ENCODE measurements around the gene EPHA3.

The EPHA3 gene

DNA sequence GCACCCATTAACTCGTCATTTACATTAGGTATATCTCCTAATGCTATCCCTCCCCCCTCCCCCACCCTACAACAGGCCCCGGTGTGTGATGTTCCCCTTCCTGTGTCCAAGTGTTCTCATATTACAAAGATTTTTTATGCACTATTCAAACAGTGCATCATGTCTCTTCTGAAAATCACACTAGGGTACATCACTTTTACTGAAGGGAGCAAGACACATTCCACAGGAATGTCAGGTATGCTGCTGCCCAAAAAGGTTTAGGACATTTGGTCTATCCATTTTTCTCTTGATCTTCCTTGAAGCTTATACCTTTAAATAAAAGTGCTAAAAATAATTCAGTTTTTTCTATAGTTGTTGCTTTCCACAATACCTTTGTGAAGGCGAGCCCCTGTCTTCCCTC, 9.2 kb upstream of the EPHA3 start:
- Histone ChIP-seq H4K8ac (ENCODE audit: low read depth, low read length) (no peak overlapping the region), H3K79me1 (ENCODE audit: low read depth, low read length) (no peaks in the 10 kb centered on the region), H3K4me2 (ENCODE audit: insufficient read depth, low read length, poor library complexity, severe bottlenecking) (no peak overlapping the region), H2AK5ac (ENCODE audit: low read depth, low read length) (no peak overlapping the region), H3K23ac (ENCODE audit: low read depth, low read length, poor library complexity) (no peak overlapping the region), H4K91ac (ENCODE audit: low read depth, low read length, poor library complexity) (no peak overlapping the region), H2BK120ac (ENCODE audit: low read depth, low read length) (no peak overlapping the region), H3K27ac (replicated peaks; ENCODE audit: low read length) (no peak overlapping the region), H2BK5ac (ENCODE audit: low read length) (no peak overlapping the region), H3K14ac (ENCODE audit: low read length) (no peak overlapping the region), H3K18ac (ENCODE audit: low read length) (no peak overlapping the region), H3K9me3 (replicated peaks in 1 of 2; ENCODE audit: control insufficient read depth in 2 of 2, insufficient read depth in 1 of 2, low read depth in 1 of 2, low read length in 2 of 2) (no peaks in the 10 kb centered on the region), H3K27me3 (ENCODE audit: control insufficient read depth in 3 of 3, insufficient read depth in 3 of 3, low read depth in 1 of 3, low read length in 3 of 3) (no peaks in the 10 kb centered on the region), H3K9ac (ENCODE audit: low read depth, low read length, poor library complexity) (no peak overlapping the region), H2BK12ac (ENCODE audit: low read length) (no peak overlapping the region), H3K36me3 (replicated peaks in 1 of 2; ENCODE audit: control insufficient read depth in 2 of 2, insufficient read depth in 2 of 2, low read length in 2 of 2) (no peaks in the 10 kb centered on the region), H2BK15ac (ENCODE audit: low read length) (no peak overlapping the region), H3K4ac (ENCODE audit: low read length) (no peak overlapping the region), H3K4me3 (ENCODE audit: low read length in 2 of 2) (no peak overlapping the region), H3K4me1 (ENCODE audit: control insufficient read depth in 2 of 2, insufficient read depth in 1 of 2, low read depth in 1 of 2, low read length in 2 of 2) (no peaks in the 10 kb centered on the region), H2AFZ (ENCODE audit: low read length) (no peak overlapping the region)
- WGBS, 2 donors (ENCODE audit: extremely low coverage in 2 of 2, insufficient read length in 2 of 2, insufficient replicate concordance in 1 of 2) = no CpG with 5 or more reads among the region's 3 CpGs
- no peak for DNase-seq (ENCODE audit: low spot score)

DNA sequence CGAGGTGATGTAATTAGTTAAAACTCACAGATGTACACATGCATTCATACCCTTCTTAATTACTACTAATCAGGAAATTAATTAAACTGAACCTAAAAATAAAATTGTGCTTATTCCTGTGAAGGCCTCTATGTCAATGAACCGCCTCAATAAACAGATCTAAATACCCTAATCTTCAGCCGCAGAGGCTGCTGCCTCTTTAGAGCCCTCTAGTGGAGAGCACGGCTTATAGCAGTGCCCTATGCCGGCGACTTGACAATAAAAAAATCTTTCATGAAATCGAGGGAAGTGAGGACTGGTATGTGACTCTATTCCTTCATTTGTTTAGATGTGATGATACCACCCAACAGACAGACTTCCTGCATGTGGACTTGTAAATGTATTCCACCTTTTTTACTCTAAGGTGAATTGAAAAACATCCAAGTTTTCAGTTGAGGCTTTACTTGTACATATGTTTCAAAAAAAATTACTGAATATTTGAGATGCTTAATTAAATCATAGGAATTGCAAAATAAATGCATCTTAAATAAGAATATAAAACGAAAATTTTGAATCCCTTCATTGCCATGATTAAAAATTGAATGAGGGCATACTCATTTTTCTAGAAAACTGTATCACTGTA, 8.3 kb upstream of the EPHA3 start:
- H3K27me3 ChIP-seq (ENCODE audit: control insufficient read depth in 3 of 3, insufficient read depth in 3 of 3, low read depth in 1 of 3, low read length in 3 of 3) = no peaks in the 10 kb centered on the region
- H2BK12ac ChIP-seq (ENCODE audit: low read length) = no peak overlapping the region
- no peak overlapping the region for H3K23ac ChIP-seq (ENCODE audit: low read depth, low read length, poor library complexity)
- no peaks in the 10 kb centered on the region for H3K36me3 ChIP-seq (replicated peaks in 1 of 2; ENCODE audit: control insufficient read depth in 2 of 2, insufficient read depth in 2 of 2, low read length in 2 of 2)
- no peaks in the 10 kb centered on the region for H3K4me1 ChIP-seq (ENCODE audit: control insufficient read depth in 2 of 2, insufficient read depth in 1 of 2, low read depth in 1 of 2, low read length in 2 of 2)
- no CpG with 5 or more reads among the region's 8 CpGs for WGBS, 2 donors (ENCODE audit: extremely low coverage in 2 of 2, insufficient read length in 2 of 2, insufficient replicate concordance in 1 of 2)
- no peak overlapping the region for H2BK120ac ChIP-seq (ENCODE audit: low read depth, low read length)
- H3K14ac ChIP-seq (ENCODE audit: low read length) = no peak overlapping the region
- H3K9ac ChIP-seq (ENCODE audit: low read depth, low read length, poor library complexity) = no peak overlapping the region
- H3K4me3 ChIP-seq (ENCODE audit: low read length in 2 of 2) = no peak overlapping the region
- DNase-seq (ENCODE audit: low spot score) = peak; percentile 42
- H2BK5ac ChIP-seq (ENCODE audit: low read length) = no peak overlapping the region
- no peak overlapping the region for H4K8ac ChIP-seq (ENCODE audit: low read depth, low read length)
- no peaks in the 10 kb centered on the region for H3K79me1 ChIP-seq (ENCODE audit: low read depth, low read length)
- no peak overlapping the region for H3K4me2 ChIP-seq (ENCODE audit: insufficient read depth, low read length, poor library complexity, severe bottlenecking)
- no peak overlapping the region for H4K91ac ChIP-seq (ENCODE audit: low read depth, low read length, poor library complexity)
- no peaks in the 10 kb centered on the region for H3K9me3 ChIP-seq (replicated peaks in 1 of 2; ENCODE audit: control insufficient read depth in 2 of 2, insufficient read depth in 1 of 2, low read depth in 1 of 2, low read length in 2 of 2)
- H3K18ac ChIP-seq (ENCODE audit: low read length) = no peak overlapping the region
- H3K4ac ChIP-seq (ENCODE audit: low read length) = no peak overlapping the region
- H2BK15ac ChIP-seq (ENCODE audit: low read length) = no peak overlapping the region
- H2AK5ac ChIP-seq (ENCODE audit: low read depth, low read length) = no peak overlapping the region
- H3K27ac ChIP-seq (replicated peaks; ENCODE audit: low read length) = no peak overlapping the region
- peak overlapping the region; percentile 23 for H2AFZ ChIP-seq (ENCODE audit: low read length)

DNA sequence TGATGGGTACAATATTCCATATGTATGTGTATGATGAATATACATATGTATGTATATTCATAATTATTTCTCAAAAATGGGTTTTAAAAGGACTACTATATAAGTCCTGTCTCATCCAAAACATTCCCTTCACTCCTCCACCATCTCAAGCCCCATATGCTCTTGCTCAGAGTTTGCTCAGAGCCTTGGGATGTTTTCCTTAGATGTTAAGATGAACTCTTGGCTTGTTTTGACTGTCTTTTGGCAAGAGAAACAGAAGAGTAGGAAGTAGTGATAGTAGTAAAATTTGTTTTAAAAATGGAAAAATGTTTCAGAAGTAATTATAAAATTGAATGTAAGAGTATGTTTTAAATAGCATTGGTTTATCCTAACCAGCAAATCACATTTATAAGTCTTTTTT, 6.2 kb upstream of the EPHA3 start:
- Histone ChIP-seq H3K9ac (ENCODE audit: low read depth, low read length, poor library complexity) (no peak overlapping the region), H3K14ac (ENCODE audit: low read length) (no peak overlapping the region), H2AFZ (ENCODE audit: low read length) (no peak overlapping the region), H3K18ac (ENCODE audit: low read length) (no peak overlapping the region), H2BK120ac (ENCODE audit: low read depth, low read length) (no peak overlapping the region), H3K4ac (ENCODE audit: low read length) (no peak overlapping the region), H3K4me1 (ENCODE audit: control insufficient read depth in 2 of 2, insufficient read depth in 1 of 2, low read depth in 1 of 2, low read length in 2 of 2) (no peaks in the 10 kb centered on the region), H3K4me2 (ENCODE audit: insufficient read depth, low read length, poor library complexity, severe bottlenecking) (no peak overlapping the region), H2BK5ac (ENCODE audit: low read length) (no peak overlapping the region), H3K4me3 (ENCODE audit: low read length in 2 of 2) (no peak overlapping the region), H2AK5ac (ENCODE audit: low read depth, low read length) (no peak overlapping the region), H2BK15ac (ENCODE audit: low read length) (no peak overlapping the region), H4K8ac (ENCODE audit: low read depth, low read length) (no peak overlapping the region), H3K36me3 (replicated peaks in 1 of 2; ENCODE audit: control insufficient read depth in 2 of 2, insufficient read depth in 2 of 2, low read length in 2 of 2) (no peaks in the 10 kb centered on the region), H3K27ac (replicated peaks; ENCODE audit: low read length) (no peak overlapping the region), H3K79me1 (ENCODE audit: low read depth, low read length) (no peaks in the 10 kb centered on the region), H4K91ac (ENCODE audit: low read depth, low read length, poor library complexity) (no peak overlapping the region), H3K27me3 (ENCODE audit: control insufficient read depth in 3 of 3, insufficient read depth in 3 of 3, low read depth in 1 of 3, low read length in 3 of 3) (no peaks in the 10 kb centered on the region), H3K23ac (ENCODE audit: low read depth, low read length, poor library complexity) (no peak overlapping the region), H3K9me3 (replicated peaks in 1 of 2; ENCODE audit: control insufficient read depth in 2 of 2, insufficient read depth in 1 of 2, low read depth in 1 of 2, low read length in 2 of 2) (no peaks in the 10 kb centered on the region), H2BK12ac (ENCODE audit: low read length) (no peak overlapping the region)
- DNase-seq (ENCODE audit: low spot score) = no peak

DNA sequence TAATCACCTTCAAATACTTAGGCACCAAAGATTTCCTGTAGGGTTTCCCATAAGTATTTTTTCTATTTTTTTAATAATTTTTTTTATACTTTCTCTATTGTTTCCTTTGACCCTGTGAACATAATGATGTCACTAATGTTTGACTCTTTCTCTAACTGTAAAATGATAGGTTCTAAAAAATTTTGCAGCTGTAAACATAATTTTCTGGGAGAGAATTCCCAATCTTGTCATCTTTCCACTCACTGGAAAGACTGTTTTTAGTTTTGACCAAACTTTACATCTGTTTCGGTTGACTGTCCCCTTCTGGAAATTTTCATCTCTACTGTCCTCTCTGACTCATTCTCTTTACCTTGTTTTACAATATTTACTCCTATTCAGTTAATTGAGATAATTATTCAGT, 5.5 kb upstream of the EPHA3 start:
- H3K9me3 ChIP-seq (replicated peaks in 1 of 2; ENCODE audit: control insufficient read depth in 2 of 2, insufficient read depth in 1 of 2, low read depth in 1 of 2, low read length in 2 of 2) = no peaks in the 10 kb centered on the region
- no peak overlapping the region for H3K4me2 ChIP-seq (ENCODE audit: insufficient read depth, low read length, poor library complexity, severe bottlenecking)
- no peak overlapping the region for H2AK5ac ChIP-seq (ENCODE audit: low read depth, low read length)
- no peak overlapping the region for H3K23ac ChIP-seq (ENCODE audit: low read depth, low read length, poor library complexity)
- no peaks in the 10 kb centered on the region for H3K79me1 ChIP-seq (ENCODE audit: low read depth, low read length)
- no peak overlapping the region for H2BK5ac ChIP-seq (ENCODE audit: low read length)
- no peak overlapping the region for H3K18ac ChIP-seq (ENCODE audit: low read length)
- H4K91ac ChIP-seq (ENCODE audit: low read depth, low read length, poor library complexity) = no peak overlapping the region
- no peaks in the 10 kb centered on the region for H3K27me3 ChIP-seq (ENCODE audit: control insufficient read depth in 3 of 3, insufficient read depth in 3 of 3, low read depth in 1 of 3, low read length in 3 of 3)
- no CpG with 5 or more reads among the region's 1 CpG for WGBS, 2 donors (ENCODE audit: extremely low coverage in 2 of 2, insufficient read length in 2 of 2, insufficient replicate concordance in 1 of 2)
- no peak overlapping the region for H3K14ac ChIP-seq (ENCODE audit: low read length)
- no peak overlapping the region for H2AFZ ChIP-seq (ENCODE audit: low read length)
- no peak overlapping the region for H3K9ac ChIP-seq (ENCODE audit: low read depth, low read length, poor library complexity)
- H3K4ac ChIP-seq (ENCODE audit: low read length) = no peak overlapping the region
- H2BK120ac ChIP-seq (ENCODE audit: low read depth, low read length) = no peak overlapping the region
- no peak overlapping the region for H2BK12ac ChIP-seq (ENCODE audit: low read length)
- no peak for DNase-seq (ENCODE audit: low spot score)
- H4K8ac ChIP-seq (ENCODE audit: low read depth, low read length) = no peak overlapping the region
- H3K27ac ChIP-seq (replicated peaks; ENCODE audit: low read length) = no peak overlapping the region
- H3K4me3 ChIP-seq (ENCODE audit: low read length in 2 of 2) = no peak overlapping the region
- H2BK15ac ChIP-seq (ENCODE audit: low read length) = no peak overlapping the region
- H3K36me3 ChIP-seq (replicated peaks in 1 of 2; ENCODE audit: control insufficient read depth in 2 of 2, insufficient read depth in 2 of 2, low read length in 2 of 2) = no peaks in the 10 kb centered on the region
- no peaks in the 10 kb centered on the region for H3K4me1 ChIP-seq (ENCODE audit: control insufficient read depth in 2 of 2, insufficient read depth in 1 of 2, low read depth in 1 of 2, low read length in 2 of 2)

All from neuronal stem cell (in vitro differentiated cells).